Mucosa of rectum (tissue), 2 donors: ENCODE data around the gene OR4D6.
"Not testable (repeated sequence)": the region's sequence is repeated elsewhere in the genome, so short reads cannot be mapped to it uniquely, and the experiment has no call there.

ENCODE experiments used
- H3K27ac ChIP-seq, 2 donors: one replicate each; pipeline ENCODE4 v1.7.0; 2013; ENCODE audit warnings: inconsistent platforms in 2 of 2, low read depth in 2 of 2, low read length in 2 of 2
- H3K27me3 ChIP-seq, 2 donors: one replicate each; pipeline ENCODE4 v1.7.0; 2013; ENCODE audit warnings: low read length in 2 of 2; ENCODE audit not compliant: control insufficient read depth in 2 of 2, insufficient read depth in 2 of 2
- H3K36me3 ChIP-seq, 2 donors: one replicate each; pipeline ENCODE4 v1.7.0; 2013; ENCODE audit warnings: low read length in 2 of 2; ENCODE audit not compliant: control insufficient read depth in 2 of 2, insufficient read depth in 2 of 2
- H3K4me1 ChIP-seq, 2 donors: one replicate each; pipeline ENCODE4 v1.7.0; 2013; ENCODE audit warnings: low read length in 2 of 2, mild to moderate bottlenecking in 1 of 2; ENCODE audit not compliant: control insufficient read depth in 2 of 2, insufficient read depth in 2 of 2
- H3K4me3 ChIP-seq, 2 donors: one replicate each; pipeline ENCODE4 v1.7.0; 2013; ENCODE audit warnings: low read length in 2 of 2
- H3K9ac ChIP-seq, 2 donors: one replicate each; pipeline ENCODE4 v1.7.0; 2013; ENCODE audit warnings: low read length in 2 of 2, low read depth in 1 of 2, mild to moderate bottlenecking in 1 of 2
- H3K9me3 ChIP-seq, 2 donors: one replicate each; pipeline ENCODE4 v1.7.0; 2013; ENCODE audit warnings: low read length in 2 of 2; ENCODE audit not compliant: control insufficient read depth in 2 of 2
- donor health status: healthy.
- donor health status: Normal muscosa, but diverticular disease.

The OR4D6 gene

DNA sequence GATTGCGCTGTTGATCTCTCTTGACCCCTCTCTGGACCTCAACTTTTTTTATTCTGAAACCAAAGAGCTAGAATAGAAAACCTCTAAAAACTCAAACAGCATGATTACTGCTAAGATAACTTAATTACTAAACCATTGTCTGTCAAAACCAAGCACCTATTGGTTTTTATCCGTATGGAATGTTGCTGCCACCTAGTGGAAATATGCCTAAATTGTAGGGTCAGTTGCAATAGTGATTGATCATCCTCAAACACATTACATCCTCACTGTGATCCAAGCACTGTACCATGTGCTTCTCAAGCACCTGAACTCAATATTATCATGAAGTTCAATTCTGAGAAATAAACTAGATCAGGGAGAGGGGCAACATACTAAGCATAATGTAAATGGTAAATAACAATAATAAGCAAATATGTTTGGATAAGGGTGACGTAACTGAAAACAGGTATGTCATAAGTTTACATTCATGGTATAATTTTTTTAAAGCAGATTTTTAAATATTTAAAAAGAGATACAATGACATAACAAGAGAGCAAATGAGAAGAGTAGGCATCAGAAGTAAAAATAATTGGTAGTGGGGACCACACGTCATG lies 26.7 kb upstream of the OR4D6 start:
- H3K9ac ChIP-seq, result no peak overlapping the region
- H3K4me3 ChIP-seq, result no peak overlapping the region
- no peaks in the 10 kb centered on the region for H3K4me1 ChIP-seq
- peaks cover 0 to 3% of the 10 kb centered on the region in 2 donors for H3K27me3 ChIP-seq
- H3K36me3 ChIP-seq, result no peaks in the 10 kb centered on the region
- H3K27ac ChIP-seq, result no peak overlapping the region
- H3K9me3 ChIP-seq, result no peaks in the 10 kb centered on the region

GRCh38 chr11:59436169-59436568 lies 20.6 kb upstream of the OR4D6 start, which contains the start of gene OR5A1:
Gene OR5A1 (plus strand): TSS chr11:59436469. CDS start chr11:59443169, 6,700 bp downstream.
- Histone ChIP-seq H3K27ac (no peak within 1 kb of the TSS), H3K4me1 (no peaks in the 10 kb centered on the region), H3K36me3 (no peaks in the 10 kb centered on the region), H3K9ac (no peak within 1 kb of the TSS), H3K4me3 (no peak within 1 kb of the TSS), H3K9me3 (no peaks in the 10 kb centered on the region), H3K27me3 (peaks cover 0 to 5% of the 10 kb centered on the region in 2 donors)

GRCh38 chr11:59437770-59438169 lies 19.0 kb upstream of the OR4D6 start:
- H3K36me3 ChIP-seq, result no peaks in the 10 kb centered on the region
- peaks cover 0 to 3% of the 10 kb centered on the region in 2 donors for H3K27me3 ChIP-seq
- no peak overlapping the region for H3K4me3 ChIP-seq
- no peak overlapping the region for H3K27ac ChIP-seq
- H3K9ac ChIP-seq, result no peak overlapping the region
- no peaks in the 10 kb centered on the region for H3K4me1 ChIP-seq
- H3K9me3 ChIP-seq, result no peaks in the 10 kb centered on the region

DNA sequence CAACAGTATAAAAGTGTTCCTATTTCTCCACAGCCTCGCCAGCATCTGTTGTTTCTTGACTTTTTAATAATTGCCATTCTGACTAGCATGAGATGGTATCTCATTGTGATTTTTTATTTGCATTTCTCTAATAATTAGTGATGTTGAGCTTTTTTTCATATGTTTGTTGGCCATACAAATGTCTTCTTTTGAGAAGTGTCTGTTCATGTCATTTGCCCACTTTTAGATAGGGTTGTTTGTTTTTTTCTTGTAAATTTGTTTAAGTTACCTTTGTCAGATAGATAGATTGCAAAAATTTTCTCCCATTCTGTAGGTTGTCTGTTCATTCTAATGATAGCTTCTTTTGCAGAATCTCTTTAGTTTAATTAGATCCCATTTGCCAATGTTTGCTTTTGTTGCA lies 11.1 kb upstream of the OR4D6 start:
- not testable (repeated sequence) for H3K9ac ChIP-seq, H3K36me3 ChIP-seq

DNA sequence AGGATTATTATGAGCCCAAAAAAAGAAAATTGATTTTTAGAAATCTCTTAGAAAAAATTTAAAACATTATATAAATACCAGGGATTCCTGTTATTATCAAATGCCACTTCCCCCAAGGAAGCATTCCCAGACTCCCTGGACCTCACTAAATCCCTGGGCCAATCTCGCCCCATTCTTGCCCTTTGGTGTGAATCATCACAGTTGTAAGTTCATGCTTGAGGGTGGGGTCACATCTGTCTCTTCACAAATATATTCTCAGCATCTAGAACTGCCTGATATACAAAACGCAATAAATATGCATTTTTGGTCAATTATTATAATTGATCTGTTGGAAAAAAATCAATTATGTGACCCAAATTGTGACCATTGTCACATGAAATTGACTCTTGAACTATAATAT lies 8.3 kb upstream of the OR4D6 start:
- no peak overlapping the region for H3K4me3 ChIP-seq
- no peak overlapping the region for H3K9ac ChIP-seq
- H3K36me3 ChIP-seq, result no peaks in the 10 kb centered on the region
- H3K9me3 ChIP-seq, result no peaks in the 10 kb centered on the region
- no peaks in the 10 kb centered on the region for H3K4me1 ChIP-seq
- H3K27ac ChIP-seq, result no peak overlapping the region
- H3K27me3 ChIP-seq, result no peaks in the 10 kb centered on the region

More for the DNA sequence above, 11.1 kb upstream of the OR4D6 start:
- not testable (repeated sequence) for H3K27ac ChIP-seq, H3K27me3 ChIP-seq, H3K9me3 ChIP-seq, H3K4me1 ChIP-seq, H3K4me3 ChIP-seq

DNA sequence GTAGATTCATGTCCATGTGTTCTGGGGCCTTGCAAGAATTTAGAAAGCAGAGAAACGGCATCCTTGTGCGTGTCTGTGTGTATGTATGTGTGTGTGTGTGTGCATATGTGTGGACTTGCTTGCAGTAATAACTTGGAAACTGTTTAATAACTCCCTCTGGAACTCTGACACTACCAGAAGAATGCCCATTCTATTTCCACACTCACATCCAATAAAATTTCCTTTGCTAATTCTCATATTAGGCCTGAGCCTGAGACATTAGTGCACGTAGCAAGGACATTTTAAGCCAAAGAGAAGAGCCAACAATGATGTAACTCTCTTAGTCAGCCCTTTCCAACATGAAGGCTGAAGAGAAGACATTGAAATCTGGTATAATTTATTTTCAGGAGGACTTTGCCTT lies 3.2 kb downstream of the OR4D6 start:
- no peak overlapping the region for H3K27ac ChIP-seq
- H3K4me1 ChIP-seq, result no peaks in the 10 kb centered on the region

DNA sequence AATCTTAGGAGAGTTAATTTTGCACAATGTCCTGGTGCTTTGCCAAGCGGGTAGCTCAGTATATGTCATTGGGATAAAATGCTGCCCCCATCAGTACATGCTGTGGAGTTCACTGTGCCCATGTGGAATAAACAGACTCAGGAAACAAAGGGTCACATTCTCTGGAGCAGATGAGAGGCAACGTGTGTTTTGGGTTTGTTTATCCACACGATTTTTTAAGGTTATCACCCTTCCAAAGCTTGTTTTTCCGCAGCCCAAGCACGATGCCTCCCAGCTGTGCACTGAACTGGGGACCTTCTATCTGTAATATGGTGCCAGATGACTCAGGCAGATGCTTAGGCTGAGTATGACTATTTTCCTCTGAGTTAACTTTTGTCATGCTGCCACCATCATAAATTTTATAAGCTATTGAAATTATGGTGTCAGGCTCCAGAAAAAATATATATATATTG lies 6.5 kb downstream of the OR4D6 start:
- Histone ChIP-seq H3K27me3 (no peaks in the 10 kb centered on the region), H3K9ac (no peak overlapping the region), H3K27ac (no peak overlapping the region), H3K4me3 (no peak overlapping the region), H3K36me3 (no peaks in the 10 kb centered on the region), H3K4me1 (no peaks in the 10 kb centered on the region), H3K9me3 (no peaks in the 10 kb centered on the region)

More for the DNA sequence above, 3.2 kb downstream of the OR4D6 start:
- Histone ChIP-seq H3K9ac (no peak overlapping the region), H3K4me3 (no peak overlapping the region), H3K27me3 (no peaks in the 10 kb centered on the region), H3K9me3 (no peaks in the 10 kb centered on the region), H3K36me3 (no peaks in the 10 kb centered on the region)

GRCh38 chr11:59473015-59473414 lies 16.3 kb downstream of the OR4D6 start, which contains the start of gene OR4D10:
Gene OR4D10 (plus strand): TSS chr11:59473315. CDS start chr11:59477430, 4,115 bp downstream.
- H3K9ac ChIP-seq, result no peak within 1 kb of the TSS
- H3K4me3 ChIP-seq, result no peak within 1 kb of the TSS
- H3K27me3 ChIP-seq, result no peaks in the 10 kb centered on the region
- no peaks in the 10 kb centered on the region for H3K4me1 ChIP-seq
- H3K27ac ChIP-seq, result no peak within 1 kb of the TSS
- H3K9me3 ChIP-seq, result no peaks in the 10 kb centered on the region
- H3K36me3 ChIP-seq, result no peaks in the 10 kb centered on the region

GRCh38 chr11:59475176-59475575 lies 18.4 kb downstream of the OR4D6 start:
- Histone ChIP-seq H3K9me3 (no peaks in the 10 kb centered on the region), H3K4me1 (no peaks in the 10 kb centered on the region), H3K27ac (no peak overlapping the region), H3K9ac (no peak overlapping the region), H3K27me3 (no peaks in the 10 kb centered on the region), H3K36me3 (no peaks in the 10 kb centered on the region), H3K4me3 (no peak overlapping the region)

DNA sequence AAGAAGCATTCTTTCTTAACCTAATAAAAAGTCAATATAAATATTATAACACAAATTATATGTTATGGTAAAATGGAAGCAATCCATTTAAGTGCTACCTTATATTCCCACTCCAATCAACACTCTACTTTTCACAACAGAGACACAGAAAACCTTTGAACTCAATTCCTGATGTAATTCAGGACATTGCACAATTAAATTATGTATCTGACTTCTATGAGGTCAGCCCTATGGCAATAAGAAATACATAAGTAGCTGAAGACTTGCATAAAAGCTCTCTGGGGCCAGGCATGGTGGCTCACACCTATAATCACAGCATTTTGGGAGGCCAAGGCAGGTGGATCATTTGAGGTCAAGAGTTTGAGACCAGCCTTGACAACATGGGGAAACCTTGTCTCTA lies 23.1 kb downstream of the OR4D6 start:
- Histone ChIP-seq H3K27ac (no peak overlapping the region), H3K27me3 (no peaks in the 10 kb centered on the region), H3K36me3 (no peaks in the 10 kb centered on the region), H3K4me3 (no peak overlapping the region), H3K9me3 (no peaks in the 10 kb centered on the region), H3K9ac (no peak overlapping the region), H3K4me1 (no peaks in the 10 kb centered on the region)
